ENCODE results near the gene SYCP3. TPM values are rescaled to one million over a fixed set of nuclear protein-coding genes. Genes with fewer than 3 reads are reported as not detected.

Gene SYCP3
- total RNA-seq, 1 experiment from 2014 or later, result 0.31 TPM

DNA sequence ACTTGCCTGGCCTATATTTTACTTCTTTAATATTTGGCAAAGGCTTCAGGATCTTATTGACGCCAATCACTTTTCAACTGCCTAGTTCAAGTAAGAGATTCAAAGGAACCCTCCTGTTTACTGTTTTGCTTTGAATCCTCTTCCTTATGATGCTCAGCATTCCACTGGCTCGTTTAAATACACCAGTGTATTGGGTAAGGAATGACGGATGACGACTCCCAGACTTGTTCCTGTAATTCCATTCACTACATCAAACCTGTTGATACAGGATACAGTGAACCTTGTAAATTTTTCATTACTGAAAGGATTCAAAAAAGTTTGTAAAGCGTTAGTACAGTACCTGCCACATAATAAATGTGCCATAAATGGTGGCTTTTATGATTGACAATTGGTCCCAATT, 1.7 kb upstream of the SYCP3 start:
- no peak overlapping the region for H4K5ac ChIP-seq (ENCODE audit: insufficient read length, low read depth, low read length)
- TF ChIP-seq CTCF (conservative IDR thresholded peaks at IDR 0.05), result no peak
- no peak for DNase-seq
- H3K79me1 ChIP-seq (ENCODE audit: insufficient read depth, low read depth, low read length, poor library complexity, severe bottlenecking), result no peaks in the 10 kb centered on the region
- Mint-ChIP-seq H3K9me3 (no peaks in the 10 kb centered on the region), H3K27ac (no peak overlapping the region), H3K36me3 (ENCODE audit: insufficient read depth in 1 of 3, low read depth in 3 of 3) (peaks cover 0 to 21% (median 17%) of the 10 kb centered on the region in 3 experiments; a peak in 5 of 7 replicates), H3K4me3 (no peak overlapping the region), H3K4me1 (no peaks in the 10 kb centered on the region), H3K27me3 (ENCODE audit: low read depth) (no peaks in the 10 kb centered on the region)
- H3K27ac ChIP-seq (ENCODE audit: insufficient read length, low read depth, low read length), result no peak overlapping the region
- H3T11ph ChIP-seq (ENCODE audit: low read length), result no peak overlapping the region
- H2AK5ac ChIP-seq (ENCODE audit: insufficient read length, low read length), result no peak overlapping the region
- no peak overlapping the region for H3K23ac ChIP-seq (ENCODE audit: insufficient read length, low read depth, low read length)
- no peaks in the 10 kb centered on the region for H3K27me3 ChIP-seq (ENCODE audit: insufficient read depth, low read length)
- H2AFZ ChIP-seq (ENCODE audit: low read length), result no peak overlapping the region
- no peak overlapping the region for H3K14ac ChIP-seq (ENCODE audit: insufficient read depth, low read length)
- H4K91ac ChIP-seq (ENCODE audit: insufficient read length, low read depth, low read length), result no peak overlapping the region
- H3K4me2 ChIP-seq (ENCODE audit: insufficient read depth, insufficient read length, low read length), result no peak overlapping the region
- H3K79me2 ChIP-seq (ENCODE audit: insufficient read depth, low read length), result no peaks in the 10 kb centered on the region
- no peak overlapping the region for H3K56ac ChIP-seq (ENCODE audit: insufficient read length, low read depth, low read length)
- H4K20me1 ChIP-seq (ENCODE audit: control insufficient read depth, insufficient read depth, insufficient read length), result no peaks in the 10 kb centered on the region
- H3K23me2 ChIP-seq (ENCODE audit: insufficient read length, low read depth, low read length, poor library complexity, severe bottlenecking), result no peaks in the 10 kb centered on the region
- no peak overlapping the region for H2BK5ac ChIP-seq (ENCODE audit: insufficient read length, low read length)
- H2BK12ac ChIP-seq (ENCODE audit: insufficient read length, low read depth, low read length), result no peak overlapping the region
- H3K4ac ChIP-seq (ENCODE audit: low read depth, low read length), result no peak overlapping the region
- no peak overlapping the region for H4K8ac ChIP-seq (replicated peaks; ENCODE audit: insufficient read length, low read depth, low read length)
- H2BK15ac ChIP-seq (ENCODE audit: low read depth, low read length), result no peak overlapping the region
- H3K4me1 ChIP-seq (ENCODE audit: insufficient read depth, low read length), result no peaks in the 10 kb centered on the region
- no CpG with 5 or more reads among the region's 5 CpGs for WGBS (ENCODE audit: extremely low coverage, insufficient read length, low lambda C conversion rate)
- no peak overlapping the region for H2BK120ac ChIP-seq (ENCODE audit: low read depth, low read length, poor library complexity, severe bottlenecking)
- H3K18ac ChIP-seq (ENCODE audit: insufficient read length, low read depth, low read length), result no peak overlapping the region
- H3K9me3 ChIP-seq (ENCODE audit: control insufficient read depth, low read depth, low read length), result no peaks in the 10 kb centered on the region
- no peak overlapping the region for H2BK20ac ChIP-seq (ENCODE audit: low read depth, low read length, poor library complexity, severe bottlenecking)
- no peak overlapping the region for H3K9ac ChIP-seq (ENCODE audit: extremely low read depth, insufficient read length, low read length)
